DND-41 (cell line): ENCODE measurements around the gene CCDC92B.
"Not testable (repeated sequence)": the region's sequence is repeated elsewhere in the genome, so short reads cannot be mapped to it uniquely, and the experiment has no call there.

ENCODE experiments used
- ATAC-seq: fragments of 200-7000 bp; cut with Tn5 transposase; 3 replicates; pipeline ENCODE4 v1.9.1; 2021; ENCODE audit warnings: low read depth; ENCODE audit not compliant: insufficient read depth
- DNase-seq: peaks from one replicate; pipeline ENCODE4 v3.0.0-alpha.2; 2020
- H2AFZ ChIP-seq: 2 replicates; pipeline ENCODE4 v1.6.0; 2012; ENCODE audit warnings: low read depth, low read length
- H3K27ac ChIP-seq: 2 replicates; pipeline ENCODE4 v1.5.1; 2012; ENCODE audit warnings: low read length, inconsistent platforms
- H3K27me3 ChIP-seq: fragments of 200-600 bp; sonication (generic); 2 replicates; pipeline ENCODE4 v1.6.0; 2012; ENCODE audit warnings: low read length, mild to moderate bottlenecking, inconsistent platforms; ENCODE audit not compliant: insufficient read depth, poor library complexity
- H3K36me3 ChIP-seq: 2 replicates; pipeline ENCODE4 v1.5.1; 2012; ENCODE audit warnings: low read length, inconsistent platforms; ENCODE audit not compliant: insufficient read depth
- H3K4me1 ChIP-seq: 2 replicates; pipeline ENCODE4 v1.5.1; 2012; ENCODE audit warnings: mild to moderate bottlenecking, low read length; ENCODE audit not compliant: insufficient read depth
- H3K4me2 ChIP-seq: 2 replicates; pipeline ENCODE4 v1.6.0; 2012; ENCODE audit warnings: mild to moderate bottlenecking, moderate library complexity, low read length, inconsistent platforms; ENCODE audit not compliant: insufficient read depth
- H3K4me3 ChIP-seq, 2 experiments: fragments of 200-600 bp in 1 of 2; shearing (Covaris generic) in 1 of 2; 2 replicates each; pipeline ENCODE4 v1.5.1; 2012 to 2016; ENCODE audit warnings: inconsistent platforms in 2 of 2, low read length in 2 of 2, mild to moderate bottlenecking in 2 of 2, low read depth in 1 of 2, moderate library complexity in 1 of 2
- H3K79me2 ChIP-seq: 2 replicates; pipeline ENCODE4 v1.6.0; 2012; ENCODE audit warnings: low read length, inconsistent platforms; ENCODE audit not compliant: insufficient read depth
- H3K9ac ChIP-seq: 2 replicates; pipeline ENCODE4 v1.6.0; 2012; ENCODE audit warnings: low read depth, mild to moderate bottlenecking, inconsistent platforms, low read length, moderate library complexity
- H3K9me3 ChIP-seq: 2 replicates; pipeline ENCODE4 v1.5.1; 2012; ENCODE audit warnings: low read length, moderate library complexity, mild to moderate bottlenecking, inconsistent platforms; ENCODE audit not compliant: insufficient read depth, severe bottlenecking
- H4K20me1 ChIP-seq: 2 replicates; pipeline ENCODE4 v1.6.0; 2012; ENCODE audit warnings: low read length; ENCODE audit not compliant: insufficient read depth
- EZH2 ChIP-seq: IDR thresholded peaks from 3 replicates; pipeline ENCODE4 v1.6.1; 2012; ENCODE audit warnings: borderline replicate concordance, low read depth, mild to moderate bottlenecking, moderate library complexity, low read length, inconsistent platforms; ENCODE audit not compliant: severe bottlenecking
- TF ChIP-seq, protein P1 (sequence below): IDR thresholded peaks from 2 replicates; pipeline ENCODE4 v1.5.1; 2012; ENCODE audit warnings: borderline replicate concordance, low read length, moderate library complexity, mild to moderate bottlenecking; ENCODE audit not compliant: poor library complexity, severe bottlenecking; ENCODE audit errors: extremely low read depth

CCDC92B gene

GRCh38 chr17:2783310-2784030 is 34.0 kb upstream of the CCDC92B start:
- H3K79me2 ChIP-seq: no peaks in the 10 kb centered on the region
- H4K20me1 ChIP-seq: peaks cover 4% of the 10 kb centered on the region
- H3K9ac ChIP-seq: no peak overlapping the region
- no peaks in the 10 kb centered on the region for H3K9me3 ChIP-seq
- H3K27me3 ChIP-seq: peaks cover 2% of the 10 kb centered on the region
- TF ChIP-seq, protein P1, sequence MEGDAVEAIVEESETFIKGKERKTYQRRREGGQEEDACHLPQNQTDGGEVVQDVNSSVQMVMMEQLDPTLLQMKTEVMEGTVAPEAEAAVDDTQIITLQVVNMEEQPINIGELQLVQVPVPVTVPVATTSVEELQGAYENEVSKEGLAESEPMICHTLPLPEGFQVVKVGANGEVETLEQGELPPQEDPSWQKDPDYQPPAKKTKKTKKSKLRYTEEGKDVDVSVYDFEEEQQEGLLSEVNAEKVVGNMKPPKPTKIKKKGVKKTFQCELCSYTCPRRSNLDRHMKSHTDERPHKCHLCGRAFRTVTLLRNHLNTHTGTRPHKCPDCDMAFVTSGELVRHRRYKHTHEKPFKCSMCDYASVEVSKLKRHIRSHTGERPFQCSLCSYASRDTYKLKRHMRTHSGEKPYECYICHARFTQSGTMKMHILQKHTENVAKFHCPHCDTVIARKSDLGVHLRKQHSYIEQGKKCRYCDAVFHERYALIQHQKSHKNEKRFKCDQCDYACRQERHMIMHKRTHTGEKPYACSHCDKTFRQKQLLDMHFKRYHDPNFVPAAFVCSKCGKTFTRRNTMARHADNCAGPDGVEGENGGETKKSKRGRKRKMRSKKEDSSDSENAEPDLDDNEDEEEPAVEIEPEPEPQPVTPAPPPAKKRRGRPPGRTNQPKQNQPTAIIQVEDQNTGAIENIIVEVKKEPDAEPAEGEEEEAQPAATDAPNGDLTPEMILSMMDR: no peak
- TF ChIP-seq EZH2: no peak
- no peak overlapping the region for H2AFZ ChIP-seq
- H3K4me2 ChIP-seq: no peak overlapping the region
- ATAC-seq (no peak), DNase-seq (no peak)
- H3K4me1 ChIP-seq: peaks cover 8% of the 10 kb centered on the region
- no peak overlapping the region for H3K4me3 ChIP-seq
- H3K27ac ChIP-seq: no peak overlapping the region
- H3K36me3 ChIP-seq: no peaks in the 10 kb centered on the region

DNA sequence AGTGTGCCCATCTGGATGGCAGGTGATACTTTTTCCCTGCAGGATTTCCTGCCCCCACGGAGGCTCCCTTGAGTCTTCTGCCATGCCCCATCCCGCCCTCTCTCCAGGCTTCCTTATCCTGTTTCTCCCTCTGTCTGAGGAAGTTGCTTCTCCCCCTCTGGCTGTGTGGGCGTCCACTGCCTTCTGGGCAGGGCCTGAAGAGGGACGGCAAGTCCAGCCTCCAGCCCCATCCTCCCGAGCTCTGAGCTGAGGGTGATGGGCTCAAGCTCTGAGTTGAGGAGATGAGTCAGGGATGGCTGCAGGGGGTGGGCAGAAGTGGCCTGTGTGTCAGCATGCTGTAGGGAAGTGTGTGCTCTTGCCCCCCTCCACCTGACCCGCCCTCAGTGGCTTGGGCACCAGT is 32.6 kb upstream of the CCDC92B start:
- H3K4me1 ChIP-seq: peaks cover 8% of the 10 kb centered on the region
- H2AFZ ChIP-seq: no peak overlapping the region
- no peaks in the 10 kb centered on the region for H3K79me2 ChIP-seq
- H4K20me1 ChIP-seq: peaks cover 6% of the 10 kb centered on the region
- H3K9ac ChIP-seq: no peak overlapping the region
- no peak overlapping the region for H3K27ac ChIP-seq
- no peak overlapping the region for H3K4me2 ChIP-seq
- no peaks in the 10 kb centered on the region for H3K36me3 ChIP-seq
- no peak for DNase-seq
- ATAC-seq: no peak
- no peaks in the 10 kb centered on the region for H3K9me3 ChIP-seq
- peaks cover 6% of the 10 kb centered on the region for H3K27me3 ChIP-seq
- H3K4me3 ChIP-seq: no peak overlapping the region
- TF ChIP-seq EZH2: no peak
- TF ChIP-seq, protein P1: no peak

DNA sequence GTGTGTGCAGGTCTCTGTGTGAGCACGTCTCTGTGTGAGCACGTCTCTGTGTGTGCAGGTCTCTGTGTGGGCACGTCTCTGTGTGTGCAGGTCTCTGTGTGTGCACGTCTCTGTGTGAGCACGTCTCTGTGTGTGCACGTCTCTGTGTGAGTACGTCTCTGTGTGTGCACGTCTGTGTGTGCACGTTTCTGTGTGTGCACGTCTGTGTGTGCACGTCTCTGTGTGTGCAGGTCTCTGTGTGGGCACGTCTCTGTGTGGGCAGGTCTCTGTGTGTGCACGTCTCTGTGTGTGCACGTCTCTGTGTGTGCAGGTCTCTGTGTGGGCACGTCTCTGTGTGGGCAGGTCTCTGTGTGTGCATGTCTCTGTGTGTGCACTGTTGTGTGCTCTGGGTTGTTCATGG is 32.1 kb upstream of the CCDC92B start:
- H3K4me2 ChIP-seq: not testable (repeated sequence)

DNA sequence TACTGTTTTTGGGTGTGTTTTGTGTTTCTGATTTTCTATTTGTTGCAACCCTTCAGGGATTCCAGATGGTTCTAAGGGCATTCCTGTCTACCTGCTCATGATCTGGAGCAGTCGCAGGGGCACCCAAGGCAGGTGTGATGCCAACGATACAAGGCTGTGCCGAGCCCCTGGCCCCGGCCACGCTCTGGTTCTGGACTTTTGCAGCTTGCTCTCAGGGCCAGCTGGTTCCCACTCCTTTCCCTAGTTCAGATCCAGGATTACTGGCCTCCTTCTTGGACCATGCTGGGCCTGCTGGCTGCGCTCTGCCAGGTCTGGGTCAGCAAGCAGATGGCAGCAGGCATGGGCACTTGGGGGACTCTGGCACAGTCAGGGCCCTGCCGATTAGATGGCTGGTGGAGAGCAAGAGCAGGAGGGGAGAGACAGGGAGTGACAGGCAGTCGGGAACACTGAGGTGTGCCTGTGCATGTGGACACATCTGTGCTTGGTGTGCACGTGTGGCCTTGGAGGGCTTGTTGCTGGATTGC is 31.5 kb upstream of the CCDC92B start:
- no peak overlapping the region for H3K9ac ChIP-seq
- H3K4me3 ChIP-seq: no peak overlapping the region
- TF ChIP-seq EZH2: no peak
- TF ChIP-seq, protein P1: no peak
- H3K79me2 ChIP-seq: no peaks in the 10 kb centered on the region
- no peak overlapping the region for H2AFZ ChIP-seq
- ATAC-seq (no peak), DNase-seq (no peak)
- H3K4me1 ChIP-seq: peaks cover 1% of the 10 kb centered on the region
- no peak overlapping the region for H3K4me2 ChIP-seq
- no peaks in the 10 kb centered on the region for H3K9me3 ChIP-seq
- H3K27me3 ChIP-seq: peaks cover 12% of the 10 kb centered on the region
- H3K27ac ChIP-seq: no peak overlapping the region
- peaks cover 6% of the 10 kb centered on the region for H4K20me1 ChIP-seq
- H3K36me3 ChIP-seq: no peaks in the 10 kb centered on the region

More for the DNA sequence above, 32.1 kb upstream of the CCDC92B start:
- H3K79me2 ChIP-seq, H3K27ac ChIP-seq, H3K4me1 ChIP-seq, H3K27me3 ChIP-seq, DNase-seq, H4K20me1 ChIP-seq, H3K4me3 ChIP-seq, ATAC-seq, H3K36me3 ChIP-seq, H2AFZ ChIP-seq, H3K9ac ChIP-seq, H3K9me3 ChIP-seq: not testable (repeated sequence)
